ENCODE measurements around the gene CAV1.

Gene CAV1

GRCh38 chr7:116549370-116549769, 24.5 kb downstream of the CAV1 start:
- no peak for DNase-seq (ENCODE audit: low read depth)
- TF ChIP-seq CTCF (IDR thresholded peaks at IDR 0.05; ENCODE audit: low read depth, low read length, missing control alignments) = no peak
- H3K4me3 ChIP-seq (ENCODE audit: low read depth, low read length) = no peak overlapping the region
- in situ Hi-C loops (cut with HindIII; ENCODE audit: low sequenced_read_pairs) = no loop called here

- no peak overlapping the region for H3K4me3 ChIP-seq (ENCODE audit: low read depth, low read length)
- in situ Hi-C loops (cut with HindIII; ENCODE audit: low sequenced_read_pairs) = no loop called here
- TF ChIP-seq CTCF (IDR thresholded peaks at IDR 0.05; ENCODE audit: low read depth, low read length, missing control alignments) = no peak
- no peak for DNase-seq (ENCODE audit: low read depth)
Observed at GRCh38 chr7:116551692-116552091, 26.9 kb downstream of the CAV1 start.

GRCh38 chr7:116552602-116553001, 27.8 kb downstream of the CAV1 start:
- H3K4me3 ChIP-seq (ENCODE audit: low read depth, low read length) = no peak overlapping the region
- in situ Hi-C loops (cut with HindIII; ENCODE audit: low sequenced_read_pairs) = no loop called here
- no peak for DNase-seq (ENCODE audit: low read depth)
- TF ChIP-seq CTCF (IDR thresholded peaks at IDR 0.05; ENCODE audit: low read depth, low read length, missing control alignments) = no peak

GRCh38 chr7:116553168-116553964, 28.5 kb downstream of the CAV1 start:
- H3K4me3 ChIP-seq (ENCODE audit: low read depth, low read length) = no peak overlapping the region
- no peak for DNase-seq (ENCODE audit: low read depth)
- TF ChIP-seq CTCF (IDR thresholded peaks at IDR 0.05; ENCODE audit: low read depth, low read length, missing control alignments) = no peak
- in situ Hi-C loops (cut with HindIII; ENCODE audit: low sequenced_read_pairs) = no loop called here

GRCh38 chr7:116554436-116554835, 29.6 kb downstream of the CAV1 start:
- no peak for DNase-seq (ENCODE audit: low read depth)
- no peak overlapping the region for H3K4me3 ChIP-seq (ENCODE audit: low read depth, low read length)
- in situ Hi-C loops (cut with HindIII; ENCODE audit: low sequenced_read_pairs) = no loop called here
- TF ChIP-seq CTCF (IDR thresholded peaks at IDR 0.05; ENCODE audit: low read depth, low read length, missing control alignments) = no peak

- in situ Hi-C loops (cut with HindIII; ENCODE audit: low sequenced_read_pairs) = no loop called here
- no peak for TF ChIP-seq CTCF (IDR thresholded peaks at IDR 0.05; ENCODE audit: low read depth, low read length, missing control alignments)
Observed at GRCh38 chr7:116554911-116555310, 30.1 kb downstream of the CAV1 start.

More at GRCh38 chr7:116554911-116555310, 30.1 kb downstream of the CAV1 start:
- no peak overlapping the region for H3K4me3 ChIP-seq (ENCODE audit: low read depth, low read length)
- DNase-seq (ENCODE audit: low read depth) = no peak
